ENCODE results near the gene SAMD3.

DNA sequence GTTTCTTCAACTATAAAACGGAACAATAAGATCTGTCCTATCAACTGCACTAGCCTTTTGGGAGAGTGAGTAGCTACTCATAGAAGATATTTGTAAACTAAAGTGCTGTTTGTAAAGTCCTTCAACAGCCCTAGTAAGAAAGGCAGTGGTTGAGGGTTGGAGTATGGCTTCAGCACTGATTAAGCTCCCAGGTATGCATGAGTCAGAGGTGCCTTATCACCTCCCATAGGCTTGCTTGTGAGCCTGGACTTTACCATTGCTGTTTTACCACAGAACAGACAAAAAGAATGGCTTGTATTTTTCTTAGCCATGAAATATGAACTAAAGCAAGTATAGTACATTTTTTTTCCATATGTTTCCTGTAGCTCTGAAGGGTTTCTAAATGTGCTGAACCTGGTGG, 44.1 kb downstream of the SAMD3 start:
- TF ChIP-seq, protein P1, sequence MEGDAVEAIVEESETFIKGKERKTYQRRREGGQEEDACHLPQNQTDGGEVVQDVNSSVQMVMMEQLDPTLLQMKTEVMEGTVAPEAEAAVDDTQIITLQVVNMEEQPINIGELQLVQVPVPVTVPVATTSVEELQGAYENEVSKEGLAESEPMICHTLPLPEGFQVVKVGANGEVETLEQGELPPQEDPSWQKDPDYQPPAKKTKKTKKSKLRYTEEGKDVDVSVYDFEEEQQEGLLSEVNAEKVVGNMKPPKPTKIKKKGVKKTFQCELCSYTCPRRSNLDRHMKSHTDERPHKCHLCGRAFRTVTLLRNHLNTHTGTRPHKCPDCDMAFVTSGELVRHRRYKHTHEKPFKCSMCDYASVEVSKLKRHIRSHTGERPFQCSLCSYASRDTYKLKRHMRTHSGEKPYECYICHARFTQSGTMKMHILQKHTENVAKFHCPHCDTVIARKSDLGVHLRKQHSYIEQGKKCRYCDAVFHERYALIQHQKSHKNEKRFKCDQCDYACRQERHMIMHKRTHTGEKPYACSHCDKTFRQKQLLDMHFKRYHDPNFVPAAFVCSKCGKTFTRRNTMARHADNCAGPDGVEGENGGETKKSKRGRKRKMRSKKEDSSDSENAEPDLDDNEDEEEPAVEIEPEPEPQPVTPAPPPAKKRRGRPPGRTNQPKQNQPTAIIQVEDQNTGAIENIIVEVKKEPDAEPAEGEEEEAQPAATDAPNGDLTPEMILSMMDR (IDR thresholded peaks at IDR 0.05; ENCODE audit: low read depth, low read length, poor library complexity, severe bottlenecking): no peak
- no peak for TF ChIP-seq EZH2phosphoT487 (IDR thresholded peaks at IDR 0.05; ENCODE audit: borderline replicate concordance, low read length)
